Measurements from ENCODE around the gene ZBED2. TPM values are rescaled to one million over a fixed set of nuclear protein-coding genes. Genes with fewer than 3 reads are reported as not detected.

ZBED2 gene
- polyA plus RNA-seq, 1 donor: 0.27 TPM

DNA sequence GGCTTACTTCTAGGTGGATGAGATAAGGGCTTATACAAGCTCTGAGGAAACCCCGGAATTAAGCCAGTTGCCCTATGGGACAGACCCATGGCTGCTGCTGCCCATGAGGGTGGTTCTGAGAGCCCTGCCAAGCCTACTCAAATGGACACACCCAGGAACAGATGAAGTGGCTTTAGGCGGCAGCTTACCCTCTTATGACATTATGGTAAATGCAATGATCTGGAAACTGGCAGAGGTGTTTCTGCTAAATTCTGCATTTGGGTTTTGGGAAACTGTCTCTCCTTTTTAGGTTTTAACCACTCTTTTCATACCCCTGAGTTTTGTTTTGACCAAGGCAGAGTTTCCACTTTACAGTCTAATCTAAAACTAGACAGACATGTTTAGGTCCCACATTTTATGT, 9.0 kb upstream of the ZBED2 start:
- no peak for DNase-seq

DNA sequence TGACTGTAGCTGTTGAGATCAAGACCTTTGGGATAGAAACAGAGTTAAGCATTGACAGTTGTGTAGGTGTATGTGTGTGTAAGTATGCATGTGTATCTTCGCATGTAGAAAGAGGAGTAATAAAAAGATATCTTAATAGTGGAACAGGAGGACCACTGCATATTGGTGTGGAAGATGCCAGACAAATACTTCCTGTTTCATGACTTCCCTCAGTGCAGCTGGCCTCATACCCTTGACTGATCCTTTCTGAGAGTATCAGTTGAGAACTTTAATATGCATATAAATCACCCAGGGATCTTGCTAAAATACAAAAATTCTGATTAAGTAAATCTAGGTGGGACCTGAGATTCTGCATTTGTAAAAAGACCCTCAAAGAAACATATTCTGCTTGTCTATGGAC, 8.5 kb upstream of the ZBED2 start:
- DNase-seq: no peak

DNA sequence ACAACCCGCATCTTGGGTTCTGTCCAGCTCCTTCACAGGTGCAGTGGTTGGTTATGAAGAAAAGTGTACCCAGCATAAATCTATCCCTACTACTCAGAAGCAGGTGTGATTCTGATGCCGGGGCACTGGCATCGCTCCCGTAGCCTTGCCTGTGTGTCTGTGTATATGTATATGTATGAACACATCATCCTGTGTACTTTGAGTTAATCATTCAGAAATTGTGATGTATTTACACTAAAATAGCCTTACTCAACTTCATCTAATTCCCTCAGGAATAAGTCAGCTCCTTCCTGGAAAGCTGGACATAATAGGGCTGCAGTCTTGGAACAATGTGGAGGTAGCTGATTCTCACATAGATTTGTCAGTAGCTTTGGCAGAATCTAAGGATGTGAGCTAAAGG, 6.7 kb upstream of the ZBED2 start:
- no peak for DNase-seq

DNA sequence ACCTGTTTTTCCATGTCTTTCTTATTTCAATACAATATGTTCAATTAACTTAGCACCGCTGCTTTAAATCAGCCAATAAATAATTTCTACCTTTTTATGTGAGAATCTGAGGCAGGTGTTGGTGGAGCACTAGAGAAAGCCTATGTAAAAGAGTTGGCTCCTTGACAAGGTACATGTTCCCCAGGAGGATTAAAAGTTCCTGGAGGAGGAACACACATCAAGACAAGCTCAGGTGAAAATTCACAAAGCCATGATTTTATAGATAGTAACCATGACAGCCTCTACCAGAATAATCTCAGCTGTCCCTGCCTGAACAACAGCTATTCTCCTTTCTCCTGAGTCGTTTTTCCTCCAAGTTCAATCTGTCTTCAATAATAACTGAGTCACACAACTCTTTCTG, 3.4 kb upstream of the ZBED2 start:
- no peak for DNase-seq

DNA sequence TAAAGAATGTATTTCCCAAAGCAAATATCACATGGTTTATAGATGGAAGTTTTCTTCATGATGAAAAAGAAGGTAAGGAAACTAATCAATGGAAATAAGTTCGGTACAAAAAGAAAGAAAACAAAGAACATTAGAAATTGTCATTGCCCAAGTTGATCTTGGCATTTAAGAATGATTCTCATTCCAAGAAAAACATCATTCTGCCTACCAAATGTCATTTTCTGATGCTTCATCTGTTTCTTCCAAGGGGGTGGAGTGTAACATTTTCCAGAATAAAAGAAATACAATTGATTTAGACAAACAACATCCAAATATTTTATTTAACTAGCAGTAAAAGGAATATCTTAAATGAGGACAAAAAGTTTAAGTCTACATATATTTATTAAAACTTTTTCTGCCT, 3.0 kb upstream of the ZBED2 start:
- no peak for DNase-seq

DNA sequence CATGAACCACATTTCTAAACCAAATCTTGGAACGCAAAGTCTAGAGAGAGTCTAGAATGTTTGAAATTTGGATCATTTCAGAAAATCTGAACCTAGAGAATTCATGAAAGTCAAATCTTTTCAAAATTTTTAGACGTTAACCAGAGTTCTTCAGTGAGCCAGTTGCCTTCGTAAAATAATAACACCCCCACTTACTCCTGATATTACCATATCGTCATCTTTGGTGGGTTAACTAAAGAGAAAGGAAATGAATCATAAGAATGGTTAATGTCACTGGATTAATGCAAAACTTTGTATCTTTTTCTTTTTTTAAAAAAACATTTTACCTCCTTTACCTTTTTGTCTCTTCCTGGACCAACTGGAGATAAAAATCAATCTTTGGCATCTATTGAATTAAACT, 1.2 kb upstream of the ZBED2 start:
- no peak for DNase-seq

DNA sequence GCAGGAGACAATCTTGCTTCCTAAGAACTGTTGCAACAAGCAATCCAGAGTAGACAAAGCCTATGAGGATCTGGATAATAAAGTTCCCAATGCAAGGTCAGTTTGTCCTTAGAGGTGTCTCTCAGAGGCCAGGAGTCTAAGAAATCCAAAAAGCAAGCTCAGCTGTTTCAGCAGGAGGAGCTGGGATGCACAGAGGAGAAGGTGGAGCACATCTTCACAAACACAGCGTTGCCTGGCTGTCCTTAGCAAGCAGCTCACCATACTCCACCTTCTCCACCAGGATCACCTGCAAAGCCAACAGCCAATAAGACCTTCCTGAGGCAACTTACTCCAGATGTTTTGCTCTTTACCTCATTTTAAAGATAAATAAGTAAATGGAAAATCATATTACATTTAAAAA, 365 bp downstream of the ZBED2 start:
- DNase-seq: no peak

DNA sequence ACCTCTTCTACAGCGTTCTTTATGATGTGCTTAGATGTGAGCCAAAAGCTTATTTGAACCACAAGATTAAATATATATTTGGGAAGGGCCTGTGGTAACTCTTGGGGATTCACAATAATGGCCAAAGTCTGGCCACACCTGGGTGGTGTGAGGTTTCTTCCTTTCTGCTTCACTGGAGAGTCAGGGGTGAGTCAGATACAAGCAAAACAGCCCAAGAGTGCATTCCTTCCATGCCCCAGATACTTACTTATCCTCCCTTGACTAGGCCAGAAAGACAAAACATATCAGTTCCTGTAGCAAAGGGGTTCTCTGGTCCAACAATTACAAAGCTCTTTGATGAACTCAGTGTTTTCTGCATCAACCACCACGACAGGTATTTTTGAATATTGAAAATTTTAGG, 941 bp downstream of the ZBED2 start:
- DNase-seq: no peak

DNA sequence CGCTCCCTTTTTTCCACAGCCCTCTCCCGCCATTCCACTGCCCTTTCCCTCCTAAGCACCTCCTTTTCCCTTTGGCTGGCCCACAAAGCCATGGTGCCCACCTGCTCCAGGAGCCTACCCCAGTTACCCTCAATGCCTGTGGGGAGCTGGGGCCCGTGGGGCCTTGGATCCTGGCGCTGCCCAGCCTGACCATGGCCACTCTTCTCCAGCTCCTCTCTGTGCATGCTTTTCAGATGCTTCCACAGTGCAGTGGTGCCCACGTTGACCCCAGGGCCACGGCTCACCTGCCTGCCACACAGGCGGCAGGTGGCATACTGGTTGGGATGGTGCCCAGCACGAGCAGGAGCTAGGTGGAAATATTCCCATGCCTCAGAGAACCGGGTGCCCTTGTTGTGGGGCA, 1.5 kb downstream of the ZBED2 start:
- DNase-seq: no peak

DNA sequence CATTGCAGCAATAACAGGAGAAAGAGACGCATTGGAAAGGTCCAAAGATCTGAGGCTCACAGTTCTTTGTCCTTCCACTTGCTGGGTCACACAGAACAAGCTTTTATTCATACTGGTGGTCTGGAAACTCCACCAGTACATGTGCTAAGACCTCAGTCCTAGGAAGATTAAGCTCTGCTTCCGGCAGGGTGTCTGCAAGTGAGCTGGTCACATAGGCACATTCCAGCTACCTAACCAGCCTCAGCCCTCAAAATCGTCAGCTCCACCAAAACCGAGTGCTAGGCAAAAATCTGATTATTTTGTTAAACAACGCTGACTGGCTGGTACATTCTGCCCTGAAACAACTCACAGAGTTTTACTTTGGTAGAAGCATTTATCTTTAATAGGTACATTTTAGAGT, 2.2 kb downstream of the ZBED2 start:
- no peak for DNase-seq

DNA sequence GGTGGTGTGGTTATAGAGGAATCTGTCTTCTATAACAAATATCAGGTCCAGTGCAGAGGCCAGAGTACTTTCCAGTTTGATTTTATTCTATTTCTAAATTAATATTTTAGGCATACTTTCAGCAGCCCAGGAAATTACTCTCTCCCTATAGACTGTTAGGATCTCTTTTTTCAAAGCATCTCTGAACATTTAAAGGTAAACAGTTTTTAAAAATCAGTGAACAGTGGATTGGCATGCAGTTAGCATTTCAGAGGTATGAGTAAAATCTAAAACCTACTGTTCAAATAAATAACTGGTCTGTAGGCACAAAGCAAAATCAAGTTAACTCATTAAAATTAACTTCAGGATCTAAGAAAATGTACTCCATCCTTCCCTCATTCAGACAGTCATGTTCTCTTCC, 3.0 kb downstream of the ZBED2 start:
- DNase-seq: no peak

DNA sequence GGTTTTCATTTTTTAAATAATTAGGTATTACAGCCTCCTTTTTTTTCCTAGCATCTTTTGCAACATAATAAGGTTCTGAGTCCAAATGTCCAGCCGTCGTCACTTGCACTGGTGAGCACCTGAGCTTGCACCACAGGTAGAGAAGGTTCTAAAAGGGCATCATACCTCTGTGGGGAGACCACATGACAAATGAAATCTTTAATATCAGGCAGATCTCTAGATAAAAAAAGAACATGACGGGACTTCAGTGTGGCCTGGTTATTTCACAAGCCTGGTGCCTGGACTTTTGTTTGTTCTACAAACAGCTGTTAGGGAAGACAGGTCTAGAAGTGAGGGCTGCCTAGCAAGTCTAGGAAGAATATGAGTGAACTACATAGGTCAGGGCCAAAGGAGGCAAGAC, 3.6 kb downstream of the ZBED2 start:
- DNase-seq: no peak

DNA sequence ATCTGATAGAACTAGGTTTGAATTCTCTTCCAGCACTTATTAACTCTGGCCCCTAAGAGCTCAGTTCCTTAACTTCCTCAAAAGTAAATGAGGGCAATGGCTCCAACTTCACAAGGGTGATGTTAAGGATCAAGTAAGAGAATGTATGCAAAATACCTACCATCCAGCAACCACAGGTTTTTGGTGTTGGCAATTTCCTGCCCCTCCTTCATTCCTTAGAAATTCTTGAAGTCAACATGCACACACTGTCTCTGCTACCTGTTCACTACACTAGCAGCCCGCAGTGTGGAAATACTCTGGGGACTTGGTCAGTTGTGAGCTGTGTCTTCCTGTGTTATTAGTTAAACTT, 5.0 kb downstream of the ZBED2 start:
- DNase-seq: no peak

DNA sequence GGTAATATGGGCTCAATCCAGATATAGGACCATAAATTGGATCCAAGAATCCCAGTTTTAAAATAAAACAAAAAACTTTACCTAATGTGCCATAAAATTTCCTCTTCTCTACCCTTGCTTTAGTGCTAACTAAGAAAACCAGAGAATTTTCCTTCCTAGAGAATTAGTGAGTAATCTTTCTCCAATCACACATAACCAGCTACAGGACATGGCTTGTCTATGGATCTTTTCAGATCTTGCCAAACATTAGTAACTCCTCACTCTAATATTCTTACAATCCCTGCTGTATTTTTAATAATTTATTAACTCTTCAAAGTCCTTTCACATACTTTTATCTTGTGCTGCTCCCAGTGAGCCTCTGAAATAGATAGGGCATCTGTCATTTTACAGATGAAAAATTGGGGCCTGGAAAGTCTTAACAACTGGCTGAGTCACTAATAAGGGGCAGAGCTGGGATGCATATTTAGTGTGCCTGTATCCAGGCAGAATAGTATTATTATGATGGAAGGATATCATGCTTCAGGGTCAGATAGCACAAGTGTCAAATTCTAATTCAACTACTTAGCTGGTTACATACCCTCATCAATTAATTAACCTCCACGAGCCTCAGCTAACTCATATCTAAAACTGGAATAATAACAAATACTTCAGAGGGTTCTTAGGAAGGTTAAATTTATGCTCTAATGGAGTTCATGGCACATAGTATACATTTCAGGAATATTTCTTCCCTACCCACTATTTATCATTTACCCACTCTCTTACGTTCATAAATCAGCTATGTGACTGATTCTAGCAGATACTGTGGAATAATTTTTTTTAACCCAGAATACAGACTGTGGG, 5.6 kb downstream of the ZBED2 start:
- DNase-seq: no peak

DNA sequence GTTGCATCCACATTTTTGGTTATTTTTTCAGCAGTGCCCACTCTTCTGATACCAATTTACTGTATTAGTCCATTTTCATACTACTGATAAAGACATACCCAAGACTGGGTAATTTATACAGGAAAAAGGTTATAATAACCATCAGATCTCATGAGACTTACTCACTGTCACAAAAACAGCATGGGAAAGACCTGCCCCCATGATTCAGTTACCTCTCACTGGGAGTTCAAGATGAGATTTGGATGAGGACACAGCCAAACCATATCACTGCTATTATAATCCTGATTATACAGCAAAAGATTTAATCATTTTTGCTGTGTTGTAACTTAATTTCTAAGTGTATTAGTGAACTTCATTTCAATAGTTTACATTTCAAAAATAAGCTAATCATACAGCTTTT, 6.6 kb downstream of the ZBED2 start:
- DNase-seq: no peak

DNA sequence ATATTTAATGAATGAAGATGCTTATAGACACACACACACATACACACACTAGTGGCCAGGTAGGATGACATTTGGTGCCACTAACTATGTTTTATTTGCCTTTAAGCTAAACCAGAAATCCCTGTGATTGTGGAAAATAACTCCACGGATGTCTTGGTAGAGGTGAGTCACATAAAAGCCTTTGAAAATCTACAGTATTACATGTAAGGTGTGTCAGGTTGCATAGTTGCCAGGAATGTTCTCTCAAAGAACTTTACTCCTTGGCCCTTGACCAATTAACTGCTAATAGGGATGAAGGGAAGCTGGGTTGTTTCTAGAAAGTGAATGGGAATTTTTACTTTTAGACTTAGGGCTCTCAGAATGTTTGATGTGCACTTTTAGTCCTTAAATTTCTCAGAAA, 9.9 kb downstream of the ZBED2 start:
- DNase-seq: no peak

DNA sequence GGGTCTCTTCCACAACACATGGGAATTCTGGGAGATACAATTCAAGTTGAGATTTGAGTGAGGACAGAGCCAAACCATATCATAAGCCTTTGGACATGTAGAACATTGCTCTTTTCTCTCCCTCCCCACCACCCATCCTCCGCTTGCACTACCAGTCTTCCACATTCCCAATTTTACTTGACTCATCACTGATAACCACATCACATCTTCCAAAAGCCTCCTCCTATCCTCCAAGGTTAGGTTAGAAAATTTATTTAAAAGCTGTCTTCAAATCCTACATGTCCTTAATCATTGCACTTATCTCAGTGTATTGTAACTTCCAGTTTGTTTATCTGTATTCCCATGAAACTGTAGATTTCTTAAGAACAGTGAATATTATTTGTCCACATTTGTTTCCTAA, 10.4 kb downstream of the ZBED2 start:
- no peak for DNase-seq

DNA sequence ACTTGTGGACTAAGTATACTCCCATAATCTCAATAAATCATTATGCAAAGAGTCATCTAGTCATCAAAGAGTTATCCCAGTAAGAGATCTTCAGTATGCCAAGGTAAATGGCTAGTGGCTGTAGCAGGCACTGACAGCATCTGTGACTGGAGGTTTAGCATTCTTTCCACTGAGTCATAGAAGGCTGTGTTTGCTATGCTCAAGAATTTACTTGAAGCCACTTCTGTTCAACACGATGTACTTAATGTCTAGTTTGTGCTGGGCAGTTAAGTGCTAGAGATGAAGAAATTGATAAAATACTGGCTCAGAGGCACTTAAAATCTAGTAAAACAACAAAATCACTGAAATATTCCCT, 13.0 kb downstream of the ZBED2 start:
- no peak for DNase-seq

DNA sequence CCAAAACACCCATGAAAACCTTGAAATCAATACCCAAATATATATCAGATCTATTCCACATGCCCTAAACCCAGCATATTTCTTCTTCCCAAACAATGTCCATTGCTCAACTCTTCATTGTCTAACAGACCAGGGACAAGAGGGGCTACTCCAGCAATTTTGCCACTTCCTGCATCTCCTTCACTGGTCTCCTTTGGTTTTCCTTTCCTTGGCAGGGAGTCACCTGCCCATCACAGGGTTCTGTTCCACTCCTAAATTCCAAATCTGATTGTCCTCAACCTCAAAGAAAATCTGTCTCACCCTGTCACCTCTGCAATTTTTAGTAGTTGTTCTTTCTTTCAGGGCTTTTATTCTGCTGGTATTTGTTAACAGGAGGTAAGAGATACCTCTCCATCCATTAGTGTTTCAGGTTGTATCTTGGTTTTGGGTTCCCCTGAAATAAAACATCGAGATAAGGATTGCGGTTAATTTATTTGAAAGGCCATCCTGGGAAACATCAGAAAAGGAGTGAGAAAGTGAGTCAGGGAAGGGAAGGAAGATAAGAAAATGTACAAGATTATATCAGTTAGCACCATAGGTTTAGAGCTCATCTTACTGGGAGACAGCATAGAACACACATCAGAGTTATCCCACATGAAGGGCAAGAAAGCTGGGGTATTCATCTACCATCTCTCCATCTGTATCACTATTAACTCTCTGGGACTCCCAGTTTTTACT, 13.6 kb downstream of the ZBED2 start:
- no peak for DNase-seq

DNA sequence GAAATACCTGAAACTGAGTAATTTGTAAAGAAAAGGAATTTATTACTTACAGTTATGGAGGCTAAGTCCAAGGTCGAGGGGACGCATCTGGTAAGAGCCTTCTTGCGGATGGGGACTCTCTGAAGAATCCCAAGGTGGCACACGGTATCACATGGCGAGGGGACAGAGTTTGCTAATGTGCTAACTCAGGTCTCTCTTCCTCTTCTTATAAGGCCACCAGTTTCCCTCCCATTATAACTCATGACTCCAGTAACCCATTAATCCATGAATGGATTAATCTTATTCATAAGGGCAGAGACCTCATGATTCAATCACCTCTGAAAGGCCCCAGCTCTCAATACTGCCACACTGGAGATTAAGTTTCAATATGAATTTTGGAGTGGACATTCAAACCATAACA, 15.7 kb downstream of the ZBED2 start:
- DNase-seq: no peak

DNA sequence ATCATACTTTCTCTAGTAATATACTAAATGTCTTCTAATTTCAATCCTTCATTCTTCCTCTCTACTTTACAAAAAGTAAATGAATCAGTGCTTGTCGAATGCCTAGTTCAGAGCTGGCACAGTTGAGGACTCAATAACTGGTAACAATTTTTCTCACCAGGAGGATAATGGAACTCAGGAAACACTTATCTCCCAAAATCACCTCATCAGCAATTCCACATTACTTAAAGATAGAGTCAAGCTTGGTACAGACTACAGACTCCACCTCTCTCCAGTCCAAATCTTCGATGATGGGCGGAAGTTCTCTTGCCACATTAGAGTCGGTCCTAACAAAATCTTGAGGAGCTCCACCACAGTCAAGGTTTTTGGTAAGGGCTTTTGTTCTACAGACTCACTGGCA, 16.3 kb downstream of the ZBED2 start:
- no peak for DNase-seq

DNA sequence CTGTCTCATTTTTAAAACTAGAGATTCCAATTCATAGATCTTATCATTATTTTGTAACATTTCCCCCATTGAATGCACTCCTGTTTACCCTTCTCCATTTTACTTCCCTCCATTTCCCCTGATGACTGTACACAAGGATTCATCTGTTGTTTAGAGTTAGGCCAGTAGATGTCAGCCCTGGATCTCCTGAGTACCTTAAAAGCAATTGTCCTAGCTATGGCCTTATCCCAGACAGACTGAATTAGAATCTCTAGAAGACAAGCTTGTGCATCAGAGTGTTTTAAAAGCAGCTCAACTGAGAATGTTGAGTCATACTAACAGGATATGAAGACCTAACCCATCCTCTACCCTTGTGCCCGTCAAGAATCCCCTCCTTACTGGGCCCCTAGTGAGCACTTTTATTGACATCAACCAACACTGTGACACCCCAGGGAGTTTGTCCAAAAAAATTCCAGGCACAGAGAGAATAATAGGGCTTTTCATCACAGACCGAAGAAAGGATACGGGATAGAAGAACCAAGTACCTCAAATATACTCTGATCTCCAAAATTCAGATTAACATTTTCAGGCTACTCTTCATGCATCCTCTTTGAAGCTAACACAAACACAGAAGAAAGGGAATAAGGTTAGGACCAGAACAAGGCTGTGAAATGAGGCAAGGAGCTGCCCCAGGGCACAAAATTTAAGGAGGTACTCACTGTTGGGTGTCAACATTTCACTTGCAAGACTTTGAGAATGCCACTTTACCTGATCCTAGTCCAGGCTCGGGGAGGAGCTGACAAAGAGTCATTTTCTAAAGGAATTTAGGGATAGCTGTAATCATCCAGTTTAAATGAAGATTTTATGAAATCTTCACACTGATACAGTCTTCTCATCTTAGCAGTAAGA, 17.1 kb downstream of the ZBED2 start:
- peak; percentile 7 for DNase-seq

DNA sequence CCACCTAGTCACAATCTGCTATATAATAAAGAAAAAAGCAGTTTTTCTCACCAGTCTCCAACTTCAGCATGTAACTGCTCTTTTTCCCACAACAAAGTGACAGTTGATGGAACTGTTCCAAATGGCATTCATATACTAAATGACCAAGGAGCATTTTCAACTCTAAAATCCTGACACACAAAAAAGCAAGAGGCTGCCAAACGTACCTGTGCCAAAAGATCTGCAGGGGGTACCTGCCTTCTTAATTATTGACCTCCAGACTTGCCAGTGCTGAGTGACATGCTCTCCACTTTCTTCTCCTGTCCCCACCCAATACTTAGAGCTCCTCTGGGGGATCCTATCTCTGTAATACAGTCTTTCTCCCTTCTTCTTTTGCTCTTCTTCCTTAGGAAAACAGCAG, 18.0 kb downstream of the ZBED2 start:
- no peak for DNase-seq

All from left kidney (tissue), 2 donors.